HG02610 (cell line): Measurements from ENCODE around the gene SPTAN1.
"Not testable (repeated sequence)": the region's sequence is repeated elsewhere in the genome, so short reads cannot be mapped to it uniquely, and the experiment has no call there.

Experiments used
- ATAC-seq: cut with Tn5 transposase; IDR thresholded peaks from one replicate; pipeline ENCODE4 v1.9.1; 2021; ENCODE audit warnings: mild to moderate bottlenecking, moderate library complexity; ENCODE audit not compliant: unreplicated experiment

Gene SPTAN1

GRCh38 chr9:128657344-128657704, 104.9 kb downstream of the SPTAN1 start:
- ATAC-seq, result no peak

GRCh38 chr9:128657796-128658195, 105.4 kb downstream of the SPTAN1 start:
- no peak for ATAC-seq

GRCh38 chr9:128666481-128666941, 114.1 kb downstream of the SPTAN1 start:
- not testable (repeated sequence) for ATAC-seq

GRCh38 chr9:128669786-128670185, 117.4 kb downstream of the SPTAN1 start:
- ATAC-seq, result no peak

GRCh38 chr9:128675382-128675781, 123.0 kb downstream of the SPTAN1 start:
- no peak for ATAC-seq

- no peak for ATAC-seq
These were observed 125.4 kb downstream of the SPTAN1 start for GRCh38 chr9:128677794-128678193.
